Endodermal cell (in vitro differentiated cells): ENCODE measurements around the gene ACBD3. TPM values are rescaled to one million over a fixed set of nuclear protein-coding genes. Genes with fewer than 3 reads are reported as not detected.
A peak's percentile ranks its signal among the peaks of the same experiment; 100 is the strongest.

Experiments used
- DNase-seq: peaks from one replicate; pipeline ENCODE4 v3.0.0-alpha.2; 2017
- H3K27ac ChIP-seq: 2 replicates; pipeline ENCODE4 v1.5.1; 2013; ENCODE audit warnings: mild to moderate bottlenecking, low read depth, low read length, moderate library complexity
- H3K27me3 ChIP-seq: 2 replicates; pipeline ENCODE4 v1.6.1; 2013; ENCODE audit warnings: mild to moderate bottlenecking, low read length, moderate library complexity; ENCODE audit not compliant: insufficient read depth, control insufficient read depth, poor library complexity, severe bottlenecking
- H3K36me3 ChIP-seq: 2 replicates; pipeline ENCODE4 v1.7.0; 2013; ENCODE audit warnings: mild to moderate bottlenecking, low read length, moderate library complexity; ENCODE audit not compliant: control insufficient read depth, insufficient read depth
- H3K4me1 ChIP-seq: one replicate; pipeline ENCODE4 v1.7.0; 2013; ENCODE audit warnings: low read length; ENCODE audit not compliant: control insufficient read depth, insufficient read depth
- H3K4me3 ChIP-seq: 2 replicates; pipeline ENCODE4 v1.5.1; 2013; ENCODE audit warnings: mild to moderate bottlenecking, low read length, moderate library complexity
- H3K9ac ChIP-seq: 2 replicates; pipeline ENCODE4 v1.6.1; 2013; ENCODE audit warnings: mild to moderate bottlenecking, low read length, moderate library complexity; ENCODE audit not compliant: poor library complexity, severe bottlenecking; ENCODE audit errors: extremely low read depth
- H3K9me3 ChIP-seq: 2 replicates; pipeline ENCODE4 v1.6.1; 2013; ENCODE audit warnings: mild to moderate bottlenecking, low read length, moderate library complexity; ENCODE audit not compliant: control insufficient read depth
- H3K27ac Mint-ChIP-seq: 2 replicates; pipeline ENCODE4 v1.8.0; 2020; ENCODE audit warnings: mixed read lengths
- H3K27me3 Mint-ChIP-seq: 2 replicates; pipeline ENCODE4 v1.8.0; 2021; ENCODE audit warnings: mild to moderate bottlenecking, mixed read lengths; ENCODE audit not compliant: insufficient read depth
- H3K36me3 Mint-ChIP-seq: 2 replicates; pipeline ENCODE4 v1.8.0; 2020; ENCODE audit warnings: low read depth, mixed read lengths
- H3K4me1 Mint-ChIP-seq: 2 replicates; pipeline ENCODE4 v1.8.0; 2020; ENCODE audit warnings: mixed read lengths
- H3K4me3 Mint-ChIP-seq: 2 replicates; pipeline ENCODE4 v1.8.0; 2020; ENCODE audit warnings: mild to moderate bottlenecking, moderate library complexity, mixed read lengths
- H3K9me3 Mint-ChIP-seq: 2 replicates; pipeline ENCODE4 v1.8.0; 2020; ENCODE audit warnings: mild to moderate bottlenecking, mixed read lengths
- WGBS, 2 experiments: methylation state at CpG; one replicate each; pipeline versions ENCODE4 v1.1.5 to v1.1.7; 2013; ENCODE audit warnings: missing lambda C conversion rate in 2 of 2, mixed read lengths in 1 of 2; ENCODE audit not compliant: insufficient coverage in 1 of 2, insufficient read length in 1 of 2; 5-methylcytosine and 5-hydroxymethylcytosine counted together
- total RNA-seq, 2 donors: library from RNA; stranded (reverse); fragmentation: NEBNext Ultra II Directional in 1 of 2; extraction: Animal tissue kit (Norgen Biotek cat#: 25700) in 1 of 2; gene quantifications; 2 replicates in 1 of 2; 3 replicates in 1 of 2; pipeline ENCODE4 v1.2.1, GENCODE V29; 2021
- TF ChIP-seq, protein P1 (sequence below): fragments of 200-600 bp; sonication (generic); conservative IDR thresholded peaks from 2 replicates; pipeline ENCODE4 v1.5.0; 2021; ENCODE audit warnings: antibody characterized with exemption, mild to moderate bottlenecking

ACBD3 gene
- total RNA-seq, 2 donors from 2014 or later, result 34.8 to 48.0 TPM

DNA sequence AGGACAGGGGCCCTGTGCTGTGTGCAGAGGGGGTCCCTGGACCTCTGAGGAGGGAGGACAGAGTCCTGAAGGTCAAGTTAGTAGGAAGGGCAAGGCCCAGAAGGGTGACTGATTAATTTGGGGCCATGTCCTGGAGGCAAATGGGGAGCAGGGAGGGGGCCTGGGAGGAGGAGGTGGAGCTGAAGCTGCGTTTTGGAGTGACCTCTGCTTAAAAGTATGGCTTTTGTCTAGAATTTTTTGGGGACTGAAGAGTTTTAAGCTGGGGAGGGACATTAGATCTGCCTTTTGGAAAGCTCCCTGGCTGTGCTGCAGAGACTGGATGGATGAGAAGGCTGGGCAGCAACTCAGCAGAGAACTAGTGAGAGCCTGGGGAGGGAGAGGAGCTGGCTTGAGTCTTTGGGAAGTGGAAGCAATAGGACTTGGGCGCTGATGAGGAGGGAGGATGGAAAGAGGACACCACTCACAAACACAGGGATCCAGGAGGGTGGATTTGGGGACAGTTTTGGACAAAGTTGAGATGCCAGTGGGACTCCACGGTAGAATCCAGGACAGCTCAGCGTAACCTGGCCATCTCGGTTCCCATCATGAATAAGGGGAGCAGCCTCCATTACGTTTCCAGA is 52.9 kb downstream of the ACBD3 start:
- no peak overlapping the region for H3K27ac ChIP-seq
- no peak overlapping the region for H3K4me3 Mint-ChIP-seq
- H3K36me3 ChIP-seq, result no peaks in the 10 kb centered on the region
- H3K9me3 Mint-ChIP-seq, result peaks cover 5% of the 10 kb centered on the region
- peaks cover 31% of the 10 kb centered on the region for H3K4me1 Mint-ChIP-seq
- no peak overlapping the region for H3K9ac ChIP-seq
- DNase-seq, result peak; percentile 44
- peaks cover 13% of the 10 kb centered on the region for H3K4me1 ChIP-seq
- H3K36me3 Mint-ChIP-seq, result no peaks in the 10 kb centered on the region
- H3K27ac Mint-ChIP-seq, result peak overlapping the region; percentile 79
- TF ChIP-seq, protein P1, sequence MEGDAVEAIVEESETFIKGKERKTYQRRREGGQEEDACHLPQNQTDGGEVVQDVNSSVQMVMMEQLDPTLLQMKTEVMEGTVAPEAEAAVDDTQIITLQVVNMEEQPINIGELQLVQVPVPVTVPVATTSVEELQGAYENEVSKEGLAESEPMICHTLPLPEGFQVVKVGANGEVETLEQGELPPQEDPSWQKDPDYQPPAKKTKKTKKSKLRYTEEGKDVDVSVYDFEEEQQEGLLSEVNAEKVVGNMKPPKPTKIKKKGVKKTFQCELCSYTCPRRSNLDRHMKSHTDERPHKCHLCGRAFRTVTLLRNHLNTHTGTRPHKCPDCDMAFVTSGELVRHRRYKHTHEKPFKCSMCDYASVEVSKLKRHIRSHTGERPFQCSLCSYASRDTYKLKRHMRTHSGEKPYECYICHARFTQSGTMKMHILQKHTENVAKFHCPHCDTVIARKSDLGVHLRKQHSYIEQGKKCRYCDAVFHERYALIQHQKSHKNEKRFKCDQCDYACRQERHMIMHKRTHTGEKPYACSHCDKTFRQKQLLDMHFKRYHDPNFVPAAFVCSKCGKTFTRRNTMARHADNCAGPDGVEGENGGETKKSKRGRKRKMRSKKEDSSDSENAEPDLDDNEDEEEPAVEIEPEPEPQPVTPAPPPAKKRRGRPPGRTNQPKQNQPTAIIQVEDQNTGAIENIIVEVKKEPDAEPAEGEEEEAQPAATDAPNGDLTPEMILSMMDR, result no peak
- no peaks in the 10 kb centered on the region for H3K9me3 ChIP-seq
- no peaks in the 10 kb centered on the region for H3K27me3 ChIP-seq
- no peak overlapping the region for H3K4me3 ChIP-seq
- H3K27me3 Mint-ChIP-seq, result no peaks in the 10 kb centered on the region
- 89 to 93% methylated on average over 3 to 6 of the region's 6 CpGs for WGBS, 2 experiments

DNA sequence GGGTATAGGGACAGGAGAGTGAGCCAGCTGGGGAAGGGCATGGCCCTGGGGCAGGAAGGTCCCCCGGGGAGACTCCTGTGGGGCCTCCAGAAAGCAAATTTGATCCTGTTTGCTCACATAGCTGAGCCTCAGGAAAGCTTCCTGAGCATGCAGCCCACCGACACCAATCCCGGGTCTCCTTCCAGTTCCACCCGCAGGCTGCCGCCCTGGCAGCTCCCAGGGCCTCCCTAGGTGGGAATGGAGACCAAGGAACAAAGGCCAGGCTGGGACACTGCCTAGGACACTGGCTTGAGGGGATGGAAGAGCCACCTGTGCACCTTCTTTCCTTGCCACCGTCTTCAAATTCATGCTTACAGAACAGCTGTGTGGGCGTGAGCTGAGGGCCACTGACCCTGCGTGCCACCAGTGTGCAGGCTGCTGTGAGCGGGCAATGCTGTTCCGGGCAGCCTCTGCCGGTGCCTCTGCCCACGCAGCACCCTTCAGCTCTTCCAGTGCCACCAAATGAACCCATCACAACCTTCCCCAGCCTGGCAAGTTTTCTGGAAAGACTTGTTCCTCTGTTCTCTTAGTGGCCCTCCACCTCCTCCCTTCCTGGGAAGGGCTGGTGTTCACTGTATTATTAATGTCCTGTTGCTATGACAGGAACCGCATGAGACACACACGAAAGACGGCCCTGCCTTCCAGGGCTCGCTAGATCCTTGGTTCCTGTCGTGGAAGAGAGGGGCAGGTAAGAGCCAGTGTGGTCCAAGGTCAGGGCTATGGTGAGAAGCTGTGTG is 53.6 kb downstream of the ACBD3 start:
- WGBS, 2 experiments, result 87 to 88% methylated on average over 9 to 17 of the region's 17 CpGs
- H3K4me1 Mint-ChIP-seq, result peaks cover 35% of the 10 kb centered on the region
- peak; percentile 54 for DNase-seq
- H3K36me3 Mint-ChIP-seq, result no peaks in the 10 kb centered on the region
- no peak overlapping the region for H3K4me3 Mint-ChIP-seq
- no peaks in the 10 kb centered on the region for H3K27me3 Mint-ChIP-seq
- peak overlapping the region; percentile 79 for H3K27ac Mint-ChIP-seq
- Histone ChIP-seq H3K36me3 (no peaks in the 10 kb centered on the region), H3K9me3 (no peaks in the 10 kb centered on the region), H3K27me3 (no peaks in the 10 kb centered on the region), H3K27ac (no peak overlapping the region), H3K9ac (no peak overlapping the region), H3K4me1 (peaks cover 13% of the 10 kb centered on the region), H3K4me3 (no peak overlapping the region)
- H3K9me3 Mint-ChIP-seq, result peaks cover 6% of the 10 kb centered on the region
- TF ChIP-seq, protein P1, result no peak

DNA sequence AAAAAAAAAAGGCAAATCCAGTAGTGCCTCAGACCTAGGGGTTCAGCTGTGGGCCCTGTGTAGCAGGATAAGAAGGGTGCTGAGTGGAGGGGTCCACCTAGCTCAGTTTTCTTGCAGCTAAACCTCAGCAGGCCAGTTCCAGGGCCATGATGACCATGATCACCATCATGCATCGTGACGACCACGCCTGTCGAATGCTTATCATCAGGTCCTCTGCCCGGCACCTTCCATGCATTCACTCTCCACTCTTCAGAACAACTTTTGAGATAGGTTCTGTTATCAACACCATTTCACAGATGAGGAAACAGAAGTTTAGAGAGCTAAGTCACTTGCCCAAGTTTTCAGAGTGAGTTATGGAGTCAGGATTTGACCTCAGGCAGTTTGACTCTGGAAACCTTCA is 54.9 kb downstream of the ACBD3 start:
- Mint-ChIP-seq H3K4me3 (no peak overlapping the region), H3K27me3 (no peaks in the 10 kb centered on the region), H3K9me3 (peaks cover 6% of the 10 kb centered on the region), H3K36me3 (no peaks in the 10 kb centered on the region), H3K27ac (no peak overlapping the region), H3K4me1 (peaks cover 44% of the 10 kb centered on the region)
- Histone ChIP-seq H3K4me1 (peaks cover 13% of the 10 kb centered on the region), H3K4me3 (no peak overlapping the region), H3K27ac (no peak overlapping the region), H3K36me3 (no peaks in the 10 kb centered on the region), H3K9ac (no peak overlapping the region), H3K27me3 (no peaks in the 10 kb centered on the region), H3K9me3 (no peaks in the 10 kb centered on the region)
- TF ChIP-seq, protein P1, result no peak
- WGBS, 2 experiments, result 95 to 98% methylated on average over 5 of the region's 5 CpGs
- peak; percentile 20 for DNase-seq
